Right hindlimb (tissue), 1 donor: Measurements from ENCODE around the gene CPEB2.

Experiments used
- DNase-seq: peaks from one replicate; pipeline ENCODE4 v3.0.0-alpha.2; 2018

The CPEB2 gene

GRCh38 chr4:15011166-15011565, 8.9 kb downstream of the CPEB2 start:
- DNase-seq = no peak

GRCh38 chr4:15012017-15012788, 9.9 kb downstream of the CPEB2 start:
- no peak for DNase-seq

GRCh38 chr4:15013585-15013984, 11.3 kb downstream of the CPEB2 start:
- no peak for DNase-seq

- DNase-seq = no peak
Observed at GRCh38 chr4:15015170-15015569, 12.9 kb downstream of the CPEB2 start.

GRCh38 chr4:15018361-15018760, 16.1 kb downstream of the CPEB2 start:
- DNase-seq = no peak

- DNase-seq = no peak
Observed at GRCh38 chr4:15020502-15021286, 18.4 kb downstream of the CPEB2 start.

- DNase-seq = no peak
Observed at GRCh38 chr4:15021311-15021710, 19.0 kb downstream of the CPEB2 start.

GRCh38 chr4:15021946-15022345, 19.7 kb downstream of the CPEB2 start:
- no peak for DNase-seq

GRCh38 chr4:15024386-15024785, 22.1 kb downstream of the CPEB2 start:
- no peak for DNase-seq

- no peak for DNase-seq
Observed at GRCh38 chr4:15025693-15026092, 23.4 kb downstream of the CPEB2 start.

- no peak for DNase-seq
Observed at GRCh38 chr4:15027921-15028435, 25.7 kb downstream of the CPEB2 start.

- DNase-seq = no peak
Observed at GRCh38 chr4:15031197-15031596, 28.9 kb downstream of the CPEB2 start.

GRCh38 chr4:15031993-15032675, 29.9 kb downstream of the CPEB2 start:
- no peak for DNase-seq

GRCh38 chr4:15034071-15034764, 31.9 kb downstream of the CPEB2 start:
- no peak for DNase-seq

GRCh38 chr4:15035159-15035558, 32.9 kb downstream of the CPEB2 start:
- DNase-seq = no peak

GRCh38 chr4:15037923-15038541, 35.8 kb downstream of the CPEB2 start:
- DNase-seq = no peak

- no peak for DNase-seq
Observed at GRCh38 chr4:15040916-15041463, 38.7 kb downstream of the CPEB2 start.

GRCh38 chr4:15042529-15043167, 40.4 kb downstream of the CPEB2 start:
- DNase-seq = no peak

- DNase-seq = peak; percentile 15
Observed at GRCh38 chr4:15043226-15043625, 40.9 kb downstream of the CPEB2 start.

- no peak for DNase-seq
Observed at GRCh38 chr4:15043922-15044321, 41.6 kb downstream of the CPEB2 start.

- DNase-seq = no peak
Observed at GRCh38 chr4:15054541-15054940, 52.3 kb downstream of the CPEB2 start.

GRCh38 chr4:15060213-15060612, 57.9 kb downstream of the CPEB2 start:
- no peak for DNase-seq
